ENCODE measurements around the gene COTL1. TPM values are rescaled to one million over a fixed set of nuclear protein-coding genes. Genes with fewer than 3 reads are reported as not detected.

The COTL1 gene
- polyA plus RNA-seq, 1 of the 3 experiments (the other 2 are of a cell fraction), result 91.6 TPM

DNA sequence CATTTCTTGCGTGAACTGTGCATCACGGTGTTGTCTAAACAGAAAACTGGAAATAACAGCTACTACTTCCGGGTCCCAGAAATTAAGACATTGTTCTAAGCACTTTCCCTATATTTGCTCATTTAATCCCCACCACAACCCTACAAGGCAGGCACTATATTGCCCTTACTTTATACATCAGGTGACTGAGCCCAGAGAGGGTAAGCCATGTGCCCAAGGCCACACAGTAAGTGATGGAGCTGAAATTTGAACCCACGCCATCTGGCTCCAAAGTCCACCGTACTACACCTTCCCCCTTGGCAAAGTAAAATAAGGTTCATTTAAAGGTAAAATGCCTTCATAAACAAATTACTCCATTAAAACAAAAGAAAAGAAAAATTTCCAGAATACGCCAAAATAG lies 33.2 kb downstream of the COTL1 start:
- Histone ChIP-seq H3K9me3 (no peaks in the 10 kb centered on the region), H3K27me3 (ENCODE audit: insufficient read depth) (no peaks in the 10 kb centered on the region), H3K4me3 (ENCODE audit: low read depth in 2 of 2, low read length in 1 of 2) (no peak overlapping the region), H3K79me2 (ENCODE audit: insufficient read depth) (peaks cover 72% of the 10 kb centered on the region; the same call in 1 of the 2 replicates), H3F3A (replicated peaks; ENCODE audit: insufficient read depth) (no peaks in the 10 kb centered on the region), H3K9ac (no peak overlapping the region), H3K9me2 (no peaks in the 10 kb centered on the region), H2AFZ (ENCODE audit: low read depth) (no peak overlapping the region), H3K27ac (ENCODE audit: low read depth in 2 of 2, low read length in 1 of 2) (no peak overlapping the region), H4K20me1 (ENCODE audit: insufficient read depth) (peaks cover 18% of the 10 kb centered on the region; the same call in 1 of the 2 replicates), H3K36me3 (replicated peaks in 1 of 2; ENCODE audit: control insufficient read depth in 1 of 2, insufficient read depth in 2 of 2, low read length in 1 of 2) (peaks cover under 1 to 13% of the 10 kb centered on the region in 2 experiments), H3K4me2 (no peak overlapping the region), H3K4me1 (ENCODE audit: control insufficient read depth in 1 of 2, insufficient read depth in 2 of 2, low read depth in 1 of 2, low read length in 1 of 2) (0 out of 4 replicates have a peak, but pooled peaks cover 0 to 6% of the 10 kb centered on the region in 2 experiments)
- TF ChIP-seq GABPA (IDR thresholded peaks at IDR 0.05; ENCODE audit: low read depth) (no peak), TEAD4 (IDR thresholded peaks at IDR 0.05; ENCODE audit: borderline replicate concordance, insufficient read depth) (no peak), NFIC (IDR thresholded peaks at IDR 0.05; ENCODE audit: borderline replicate concordance) (no peak), FOXJ3 (CRISPR knock-in tag; IDR thresholded peaks at IDR 0.05) (no peak), FOSL2 (IDR thresholded peaks at IDR 0.05; ENCODE audit: borderline replicate concordance, low read depth) (no peak), NRF1 (IDR thresholded peaks at IDR 0.05; ENCODE audit: low read depth, low read length) (no peak), RCOR1 (IDR thresholded peaks at IDR 0.05; ENCODE audit: low read length) (no peak), EZH2phosphoT487 (IDR thresholded peaks at IDR 0.05; ENCODE audit: borderline replicate concordance, low read depth) (no peak), ZBTB33 (IDR thresholded peaks at IDR 0.05; ENCODE audit: borderline replicate concordance, low read depth) (no peak), JUND (IDR thresholded peaks at IDR 0.05) (no peak), SMC3 (IDR thresholded peaks at IDR 0.05; ENCODE audit: low read depth, low read length) (no peak), EP300 (IDR thresholded peaks at IDR 0.05; ENCODE audit: borderline replicate concordance in 1 of 2, low read depth in 1 of 2, low read length in 1 of 2) (no peak), RAD21 (IDR thresholded peaks at IDR 0.05; ENCODE audit: low read length) (no peak), RFX5 (IDR thresholded peaks at IDR 0.05; ENCODE audit: low read length) (no peak)
- TF ChIP-seq, protein P1, sequence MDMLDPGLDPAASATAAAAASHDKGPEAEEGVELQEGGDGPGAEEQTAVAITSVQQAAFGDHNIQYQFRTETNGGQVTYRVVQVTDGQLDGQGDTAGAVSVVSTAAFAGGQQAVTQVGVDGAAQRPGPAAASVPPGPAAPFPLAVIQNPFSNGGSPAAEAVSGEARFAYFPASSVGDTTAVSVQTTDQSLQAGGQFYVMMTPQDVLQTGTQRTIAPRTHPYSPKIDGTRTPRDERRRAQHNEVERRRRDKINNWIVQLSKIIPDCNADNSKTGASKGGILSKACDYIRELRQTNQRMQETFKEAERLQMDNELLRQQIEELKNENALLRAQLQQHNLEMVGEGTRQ (IDR thresholded peaks at IDR 0.05; ENCODE audit: borderline replicate concordance, low read depth, low read length), result no peak
- ChIA-PET CTCF (interaction anchor here (1.1 kb wide), 1 partner anchor 74 kb away, joined by 3 read pairs; no protein-coding TSS in a partner anchor), POLR2A (interaction anchor here (0.7 kb wide), 1 partner anchor 234 kb away, joined by 6 read pairs; no protein-coding TSS in a partner anchor)
- no peak for DNase-seq
- 96% methylated on average over 6 of the region's 6 CpGs for WGBS (ENCODE audit: low lambda C conversion rate)

GRCh38 chr16:84583995-84584394 lies 33.9 kb downstream of the COTL1 start:
- no peak overlapping the region for H3K27ac ChIP-seq (ENCODE audit: low read depth in 2 of 2, low read length in 1 of 2)
- no peaks in the 10 kb centered on the region for H3F3A ChIP-seq (replicated peaks; ENCODE audit: insufficient read depth)
- no peak for DNase-seq
- ChIA-PET POLR2A (no interaction called here), CTCF (interaction anchor here (1.1 kb wide), 1 partner anchor 73 kb away, joined by 3 read pairs; no protein-coding TSS in a partner anchor)
- 0 out of 4 replicates have a peak, but pooled peaks cover 0 to 6% of the 10 kb centered on the region in 2 experiments for H3K4me1 ChIP-seq (ENCODE audit: control insufficient read depth in 1 of 2, insufficient read depth in 2 of 2, low read depth in 1 of 2, low read length in 1 of 2)
- no peaks in the 10 kb centered on the region for H3K9me2 ChIP-seq
- 77% methylated on average over 6 of the region's 15 CpGs for WGBS (ENCODE audit: low lambda C conversion rate)
- no peak overlapping the region for H3K4me2 ChIP-seq
- H3K9ac ChIP-seq, result no peak overlapping the region
- no peaks in the 10 kb centered on the region for H3K27me3 ChIP-seq (ENCODE audit: insufficient read depth)
- H3K9me3 ChIP-seq, result no peaks in the 10 kb centered on the region
- H2AFZ ChIP-seq (ENCODE audit: low read depth), result no peak overlapping the region
- H3K79me2 ChIP-seq (ENCODE audit: insufficient read depth), result peaks cover 73% of the 10 kb centered on the region; the same call in 1 of the 2 replicates
- peaks cover 0 to 9% of the 10 kb centered on the region in 2 experiments for H3K36me3 ChIP-seq (replicated peaks in 1 of 2; ENCODE audit: control insufficient read depth in 1 of 2, insufficient read depth in 2 of 2, low read length in 1 of 2)
- no peak overlapping the region for H3K4me3 ChIP-seq (ENCODE audit: low read depth in 2 of 2, low read length in 1 of 2)
- H4K20me1 ChIP-seq (ENCODE audit: insufficient read depth), result peaks cover 23% of the 10 kb centered on the region; the same call in 1 of the 2 replicates
- TF ChIP-seq POLR2AphosphoS5 (IDR thresholded peaks at IDR 0.05; ENCODE audit: low read depth, low read length), result no peak
- no peak for TF ChIP-seq RCOR1 (IDR thresholded peaks at IDR 0.05; ENCODE audit: low read length)
- TF ChIP-seq TEAD4 (IDR thresholded peaks at IDR 0.05; ENCODE audit: borderline replicate concordance, insufficient read depth), result no peak
- TF ChIP-seq SIN3A (IDR thresholded peaks at IDR 0.05; ENCODE audit: borderline replicate concordance, low read depth, low read length), result no peak
- TF ChIP-seq, protein P2, sequence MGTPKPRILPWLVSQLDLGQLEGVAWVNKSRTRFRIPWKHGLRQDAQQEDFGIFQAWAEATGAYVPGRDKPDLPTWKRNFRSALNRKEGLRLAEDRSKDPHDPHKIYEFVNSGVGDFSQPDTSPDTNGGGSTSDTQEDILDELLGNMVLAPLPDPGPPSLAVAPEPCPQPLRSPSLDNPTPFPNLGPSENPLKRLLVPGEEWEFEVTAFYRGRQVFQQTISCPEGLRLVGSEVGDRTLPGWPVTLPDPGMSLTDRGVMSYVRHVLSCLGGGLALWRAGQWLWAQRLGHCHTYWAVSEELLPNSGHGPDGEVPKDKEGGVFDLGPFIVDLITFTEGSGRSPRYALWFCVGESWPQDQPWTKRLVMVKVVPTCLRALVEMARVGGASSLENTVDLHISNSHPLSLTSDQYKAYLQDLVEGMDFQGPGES (IDR thresholded peaks at IDR 0.05; ENCODE audit: low read depth, low read length), result no peak
- no peak for TF ChIP-seq MEF2A (IDR thresholded peaks at IDR 0.05; ENCODE audit: borderline replicate concordance, low read depth)
- no peak for TF ChIP-seq FOSL2 (IDR thresholded peaks at IDR 0.05; ENCODE audit: borderline replicate concordance, low read depth)
- TF ChIP-seq EZH2phosphoT487 (IDR thresholded peaks at IDR 0.05; ENCODE audit: borderline replicate concordance, low read depth), result no peak
- TF ChIP-seq, protein P3, sequence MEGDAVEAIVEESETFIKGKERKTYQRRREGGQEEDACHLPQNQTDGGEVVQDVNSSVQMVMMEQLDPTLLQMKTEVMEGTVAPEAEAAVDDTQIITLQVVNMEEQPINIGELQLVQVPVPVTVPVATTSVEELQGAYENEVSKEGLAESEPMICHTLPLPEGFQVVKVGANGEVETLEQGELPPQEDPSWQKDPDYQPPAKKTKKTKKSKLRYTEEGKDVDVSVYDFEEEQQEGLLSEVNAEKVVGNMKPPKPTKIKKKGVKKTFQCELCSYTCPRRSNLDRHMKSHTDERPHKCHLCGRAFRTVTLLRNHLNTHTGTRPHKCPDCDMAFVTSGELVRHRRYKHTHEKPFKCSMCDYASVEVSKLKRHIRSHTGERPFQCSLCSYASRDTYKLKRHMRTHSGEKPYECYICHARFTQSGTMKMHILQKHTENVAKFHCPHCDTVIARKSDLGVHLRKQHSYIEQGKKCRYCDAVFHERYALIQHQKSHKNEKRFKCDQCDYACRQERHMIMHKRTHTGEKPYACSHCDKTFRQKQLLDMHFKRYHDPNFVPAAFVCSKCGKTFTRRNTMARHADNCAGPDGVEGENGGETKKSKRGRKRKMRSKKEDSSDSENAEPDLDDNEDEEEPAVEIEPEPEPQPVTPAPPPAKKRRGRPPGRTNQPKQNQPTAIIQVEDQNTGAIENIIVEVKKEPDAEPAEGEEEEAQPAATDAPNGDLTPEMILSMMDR (IDR thresholded peaks at IDR 0.05), result no peak
- TF ChIP-seq, protein P4, sequence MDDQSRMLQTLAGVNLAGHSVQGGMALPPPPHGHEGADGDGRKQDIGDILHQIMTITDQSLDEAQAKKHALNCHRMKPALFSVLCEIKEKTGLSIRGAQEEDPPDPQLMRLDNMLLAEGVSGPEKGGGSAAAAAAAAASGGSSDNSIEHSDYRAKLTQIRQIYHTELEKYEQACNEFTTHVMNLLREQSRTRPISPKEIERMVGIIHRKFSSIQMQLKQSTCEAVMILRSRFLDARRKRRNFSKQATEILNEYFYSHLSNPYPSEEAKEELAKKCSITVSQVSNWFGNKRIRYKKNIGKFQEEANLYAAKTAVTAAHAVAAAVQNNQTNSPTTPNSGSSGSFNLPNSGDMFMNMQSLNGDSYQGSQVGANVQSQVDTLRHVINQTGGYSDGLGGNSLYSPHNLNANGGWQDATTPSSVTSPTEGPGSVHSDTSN (IDR thresholded peaks at IDR 0.05), result no peak

Data from SK-N-SH (cell line).